WTC11 (cell line): ENCODE results near the gene PCDHA1.
"Not testable (repeated sequence)": the region's sequence is repeated elsewhere in the genome, so short reads cannot be mapped to it uniquely, and the experiment has no call there.

Source experiments
- CTCF ChIP-seq: fragments of 200-600 bp; IDR thresholded peaks from 2 replicates; pipeline ENCODE4 v1.8.0; 2022; ENCODE audit warnings: antibody characterized with exemption
- ETV6 ChIP-seq: sonication (generic); formaldehyde crosslinking; IDR thresholded peaks from 2 replicates; pipeline ENCODE4 v1.8.1; 2022; ENCODE audit warnings: mild to moderate bottlenecking, missing genetic modification reagents

GRCh38 chr5:140802381-140802780 lies 16.4 kb downstream of the PCDHA1 start:
- TF ChIP-seq CTCF; ETV6 (CRISPR knock-in tag): not testable (repeated sequence)
